ENCODE results near the gene FABP2.
"Not testable (repeated sequence)": the region's sequence is repeated elsewhere in the genome, so short reads cannot be mapped to it uniquely, and the experiment has no call there.

FABP2 gene

GRCh38 chr4:119310826-119311225 lies 11.1 kb downstream of the FABP2 start:
- DNase-seq (ENCODE audit: low spot score) = no peak

DNA sequence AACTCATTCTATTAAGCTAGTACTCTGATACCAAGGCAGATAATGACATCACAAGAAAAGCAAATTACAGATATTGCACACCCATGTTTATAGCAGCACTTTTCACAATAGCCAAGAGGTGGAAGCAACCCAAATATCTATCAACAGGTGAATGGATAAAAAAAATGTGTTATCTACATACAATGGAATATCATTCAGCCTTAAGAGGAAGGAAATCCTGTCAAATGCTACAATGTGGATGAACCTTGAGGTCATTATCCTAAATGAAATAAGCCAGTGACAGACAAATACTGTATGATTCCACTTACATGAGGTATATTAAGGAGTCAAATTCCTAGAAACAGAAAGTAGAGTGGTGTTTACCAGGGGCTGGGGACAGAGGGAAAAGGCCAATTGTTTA lies 14.3 kb downstream of the FABP2 start:
- no peak for DNase-seq (ENCODE audit: low spot score)

- DNase-seq (ENCODE audit: low spot score) = no peak
Measured at GRCh38 chr4:119304431-119304830, 17.5 kb downstream of the FABP2 start.

GRCh38 chr4:119303587-119304305 lies 18.2 kb downstream of the FABP2 start:
- DNase-seq (ENCODE audit: low spot score) = no peak

- DNase-seq (ENCODE audit: low spot score) = no peak
Measured at GRCh38 chr4:119302073-119302832, 19.7 kb downstream of the FABP2 start.

DNA sequence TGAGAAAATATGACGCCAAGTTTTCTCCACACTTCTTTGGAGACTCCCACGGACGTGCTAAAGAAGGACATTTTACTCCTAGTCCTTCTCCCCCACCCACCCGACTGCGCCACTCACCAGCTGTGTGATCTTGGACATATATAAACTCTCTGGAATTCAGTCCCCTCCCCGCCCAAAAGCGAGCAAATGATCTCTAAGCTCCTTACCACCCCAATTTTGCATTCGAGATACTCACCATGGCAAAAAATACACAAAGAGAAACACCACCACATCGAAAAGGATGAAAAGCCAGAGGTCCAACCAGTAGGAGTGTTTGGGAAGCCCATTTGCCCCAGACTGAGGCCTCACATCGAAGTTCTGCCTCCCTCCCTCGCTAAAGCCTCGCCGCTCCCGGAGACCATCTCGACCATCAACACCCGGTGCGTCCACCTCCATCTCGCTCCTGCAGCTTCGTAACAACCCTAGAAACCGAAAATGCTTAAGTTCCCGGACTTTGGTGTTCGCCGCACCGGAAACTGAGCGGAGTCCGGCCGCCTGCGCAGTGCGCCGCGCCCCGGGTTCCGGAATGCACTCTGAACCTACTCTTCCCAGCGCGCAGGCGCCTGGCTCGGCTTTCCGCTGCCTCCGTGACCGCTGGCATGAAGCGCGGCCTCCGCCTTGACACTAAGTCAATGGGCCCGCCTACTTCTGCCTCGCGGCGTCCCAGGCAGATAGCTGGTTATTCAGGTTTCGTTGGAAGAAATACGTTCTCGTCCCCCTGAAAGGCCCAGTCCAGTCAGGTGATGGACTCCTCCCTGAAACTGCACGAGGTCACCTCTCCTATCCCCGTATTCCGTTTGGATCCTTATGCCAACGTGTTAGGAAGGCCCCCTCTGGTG lies 21.6 kb downstream of the FABP2 start:
- peak; percentile 94 for DNase-seq (ENCODE audit: low spot score)

- DNase-seq (ENCODE audit: low spot score) = no peak
Measured at GRCh38 chr4:119299741-119300100, 22.2 kb downstream of the FABP2 start.

- no peak for DNase-seq (ENCODE audit: low spot score)
Measured at GRCh38 chr4:119299260-119299671, 22.7 kb downstream of the FABP2 start.

- no peak for DNase-seq (ENCODE audit: low spot score)
Measured at GRCh38 chr4:119297795-119298194, 24.1 kb downstream of the FABP2 start.

GRCh38 chr4:119296356-119296755 lies 25.6 kb downstream of the FABP2 start:
- no peak for DNase-seq (ENCODE audit: low spot score)

GRCh38 chr4:119290598-119290997 lies 31.3 kb downstream of the FABP2 start:
- no peak for DNase-seq (ENCODE audit: low spot score)

DNA sequence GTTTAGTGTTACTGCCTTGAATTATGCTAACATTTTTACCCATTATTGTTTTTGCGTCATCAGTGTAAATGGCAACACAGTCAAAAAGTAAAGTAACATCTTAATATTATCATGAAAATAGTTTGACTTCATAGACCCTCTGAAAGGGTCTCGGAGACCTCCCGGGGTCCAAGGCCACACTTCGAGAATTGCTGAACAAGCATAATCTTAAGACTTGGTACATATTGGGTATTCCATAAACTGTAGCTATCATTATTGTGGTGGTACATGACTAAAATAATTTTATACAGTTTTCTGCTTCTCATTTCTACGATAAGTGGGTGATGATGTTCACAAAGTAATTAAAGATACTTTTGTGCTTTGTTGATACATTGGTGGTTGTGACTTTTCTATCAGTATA lies 32.6 kb downstream of the FABP2 start:
- no peak for DNase-seq (ENCODE audit: low spot score)

GRCh38 chr4:119286377-119287002 lies 35.4 kb downstream of the FABP2 start:
- DNase-seq (ENCODE audit: low spot score) = no peak

- no peak for DNase-seq (ENCODE audit: low spot score)
Measured at GRCh38 chr4:119284876-119285780, 36.8 kb downstream of the FABP2 start.

DNA sequence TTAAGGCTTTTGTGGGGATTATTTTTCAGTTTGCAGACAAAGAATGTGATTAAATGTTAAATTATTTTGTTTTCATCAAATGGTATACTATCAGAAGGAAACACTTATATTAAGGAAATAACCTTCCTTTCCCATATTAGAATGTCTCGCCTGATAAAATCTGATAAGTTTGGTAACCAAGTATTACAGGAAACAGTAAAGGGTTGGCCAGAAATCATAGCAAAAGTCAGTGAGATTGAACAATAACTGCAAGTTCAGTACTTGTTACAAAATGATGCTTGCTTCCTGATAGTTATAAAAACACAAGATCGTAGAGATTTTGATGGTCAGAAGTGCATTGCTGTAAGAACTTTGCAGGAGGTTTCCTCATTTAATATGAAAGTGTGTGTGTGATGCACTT lies 40.5 kb downstream of the FABP2 start:
- no peak for DNase-seq (ENCODE audit: low spot score)

DNA sequence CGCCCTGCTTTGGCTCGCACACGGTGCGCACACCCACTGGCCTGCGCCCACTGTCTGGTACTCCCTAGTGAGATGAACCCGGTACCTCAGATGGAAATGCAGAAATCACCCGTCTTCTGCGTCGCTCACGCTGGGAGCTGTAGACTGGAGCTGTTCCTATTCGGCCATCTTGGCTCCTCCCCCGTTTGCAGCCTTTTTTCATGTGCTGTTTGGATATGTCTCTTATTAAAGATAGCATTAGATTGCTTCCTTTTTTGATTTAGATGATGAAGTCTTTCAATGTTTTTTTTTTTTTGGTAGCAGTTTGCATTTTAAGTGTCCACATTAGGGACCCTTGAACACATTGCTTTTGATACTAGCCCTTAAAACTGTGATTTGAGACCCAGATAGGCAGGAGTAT lies 42.0 kb downstream of the FABP2 start:
- DNase-seq (ENCODE audit: low spot score) = not testable (repeated sequence)

- not testable (repeated sequence) for DNase-seq (ENCODE audit: low spot score)
Measured at GRCh38 chr4:119279541-119279940, 42.4 kb downstream of the FABP2 start.

DNA sequence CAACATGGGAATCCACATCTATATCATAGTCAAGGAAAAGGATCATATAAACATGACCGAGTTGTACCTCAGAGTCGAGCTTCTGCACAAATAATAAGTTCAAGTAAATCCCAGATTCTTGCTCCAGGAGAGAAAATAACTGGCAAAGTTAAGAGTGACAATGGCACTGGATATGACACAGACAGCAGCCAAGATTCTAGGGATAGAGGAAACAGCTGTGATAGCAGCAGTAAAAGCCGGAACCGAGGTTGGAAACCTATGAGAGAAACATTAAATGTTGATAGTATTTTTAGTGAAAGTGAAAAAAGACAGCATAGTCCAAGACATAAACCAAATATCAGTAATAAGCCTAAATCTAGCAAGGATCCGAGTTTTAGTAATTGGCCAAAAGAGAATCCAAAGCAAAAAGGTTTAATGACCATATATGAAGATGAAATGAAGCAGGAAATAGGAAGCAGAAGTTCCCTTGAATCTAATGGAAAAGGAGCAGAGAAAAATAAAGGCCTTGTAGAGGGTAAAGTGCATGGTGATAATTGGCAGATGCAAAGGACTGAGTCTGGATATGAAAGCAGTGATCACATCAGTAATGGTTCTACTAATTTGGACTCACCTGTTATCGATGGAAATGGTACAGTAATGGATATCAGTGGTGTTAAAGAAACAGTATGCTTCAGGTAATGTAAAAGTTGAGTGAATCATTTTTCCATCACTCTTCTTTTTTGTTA lies 50.4 kb downstream of the FABP2 start:
- DNase-seq (ENCODE audit: low spot score) = no peak

- DNase-seq (ENCODE audit: low spot score) = no peak
Measured at GRCh38 chr4:119268466-119268865, 53.5 kb downstream of the FABP2 start.

Data from ecto neural progenitor cell (in vitro differentiated cells).